ENCODE results near the gene EHMT2. TPM values are rescaled to one million over a fixed set of nuclear protein-coding genes. Genes with fewer than 3 reads are reported as not detected.

The EHMT2 gene
- total and polyA plus RNA-seq, 2 of the 13 experiments (the other 11 are each of a cell fraction or from before 2014, with no cell fraction given): 55.2 to 69.2 TPM

DNA sequence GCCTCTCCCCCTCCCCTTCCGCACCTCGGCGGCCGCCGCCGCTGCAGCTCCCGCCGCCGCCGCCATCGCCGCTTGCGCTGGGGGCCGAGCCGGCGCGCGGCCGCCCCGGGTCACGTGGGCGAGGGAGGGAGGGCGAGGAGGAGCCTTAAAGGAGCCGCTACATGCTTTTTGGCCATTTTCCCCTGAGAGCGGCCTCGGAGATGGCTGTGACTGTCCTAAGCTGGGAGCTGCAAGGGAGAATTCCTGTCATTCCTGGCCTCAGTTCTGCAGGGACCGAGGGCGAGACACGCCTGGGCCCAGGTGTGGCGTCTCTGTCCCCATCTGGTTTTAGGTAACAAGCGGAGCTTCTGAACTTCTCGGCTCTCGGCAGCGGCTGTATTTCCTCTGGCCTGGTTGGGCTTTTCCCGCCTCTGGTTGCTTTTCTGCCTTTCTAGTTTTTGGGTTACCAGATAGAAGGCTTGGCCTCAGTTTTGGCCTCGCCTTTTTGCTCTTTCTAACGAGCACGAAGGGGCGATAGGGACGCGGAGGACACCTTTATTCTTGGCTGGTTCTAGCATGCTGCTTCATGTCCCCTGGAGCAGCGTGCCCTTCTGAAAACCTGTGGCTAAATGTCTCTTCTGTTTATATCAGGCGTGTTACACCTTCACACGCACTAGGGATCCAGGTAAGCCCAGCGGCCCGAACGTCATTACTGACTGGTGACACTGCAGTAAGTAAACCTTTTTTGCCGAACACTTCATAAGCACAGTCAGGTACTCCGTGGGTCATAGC is at the start of gene EHMT2 (continued):
- TF ChIP-seq, protein P1, sequence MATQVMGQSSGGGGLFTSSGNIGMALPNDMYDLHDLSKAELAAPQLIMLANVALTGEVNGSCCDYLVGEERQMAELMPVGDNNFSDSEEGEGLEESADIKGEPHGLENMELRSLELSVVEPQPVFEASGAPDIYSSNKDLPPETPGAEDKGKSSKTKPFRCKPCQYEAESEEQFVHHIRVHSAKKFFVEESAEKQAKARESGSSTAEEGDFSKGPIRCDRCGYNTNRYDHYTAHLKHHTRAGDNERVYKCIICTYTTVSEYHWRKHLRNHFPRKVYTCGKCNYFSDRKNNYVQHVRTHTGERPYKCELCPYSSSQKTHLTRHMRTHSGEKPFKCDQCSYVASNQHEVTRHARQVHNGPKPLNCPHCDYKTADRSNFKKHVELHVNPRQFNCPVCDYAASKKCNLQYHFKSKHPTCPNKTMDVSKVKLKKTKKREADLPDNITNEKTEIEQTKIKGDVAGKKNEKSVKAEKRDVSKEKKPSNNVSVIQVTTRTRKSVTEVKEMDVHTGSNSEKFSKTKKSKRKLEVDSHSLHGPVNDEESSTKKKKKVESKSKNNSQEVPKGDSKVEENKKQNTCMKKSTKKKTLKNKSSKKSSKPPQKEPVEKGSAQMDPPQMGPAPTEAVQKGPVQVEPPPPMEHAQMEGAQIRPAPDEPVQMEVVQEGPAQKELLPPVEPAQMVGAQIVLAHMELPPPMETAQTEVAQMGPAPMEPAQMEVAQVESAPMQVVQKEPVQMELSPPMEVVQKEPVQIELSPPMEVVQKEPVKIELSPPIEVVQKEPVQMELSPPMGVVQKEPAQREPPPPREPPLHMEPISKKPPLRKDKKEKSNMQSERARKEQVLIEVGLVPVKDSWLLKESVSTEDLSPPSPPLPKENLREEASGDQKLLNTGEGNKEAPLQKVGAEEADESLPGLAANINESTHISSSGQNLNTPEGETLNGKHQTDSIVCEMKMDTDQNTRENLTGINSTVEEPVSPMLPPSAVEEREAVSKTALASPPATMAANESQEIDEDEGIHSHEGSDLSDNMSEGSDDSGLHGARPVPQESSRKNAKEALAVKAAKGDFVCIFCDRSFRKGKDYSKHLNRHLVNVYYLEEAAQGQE (IDR thresholded peaks at IDR 0.05; ENCODE audit: borderline replicate concordance in 1 of 2, low read depth in 1 of 2, low read length in 2 of 2): no peak
- TF ChIP-seq CAMTA2 (CRISPR knock-in tag; IDR thresholded peaks at IDR 0.05; ENCODE audit: borderline replicate concordance): no peak
- 0 out of 2 replicates have a peak, but pooled peaks have one; percentile 28 for TF ChIP-seq ZNF329 (CRISPR knock-in tag; IDR thresholded peaks at IDR 0.05; ENCODE audit: low read depth)
- no peak for TF ChIP-seq ZFP41 (CRISPR knock-in tag; IDR thresholded peaks at IDR 0.05; ENCODE audit: borderline replicate concordance)
- no peak for TF ChIP-seq ZNF282 (IDR thresholded peaks at IDR 0.05; ENCODE audit: partially characterized antibody)
- no peak for TF ChIP-seq REL (CRISPR knock-in tag; conservative IDR thresholded peaks at IDR 0.05)
- peak; percentile 49; the same call in 1 of the 2 replicates for TF ChIP-seq PHF20 (CRISPR knock-in tag; IDR thresholded peaks at IDR 0.05)
- TF ChIP-seq SRSF1 (optimal IDR thresholded peaks at IDR 0.05; ENCODE audit: low read depth, low read length): peak; percentile 13
- no peak; the same call in 1 of the 2 replicates for TF ChIP-seq ZSCAN29 (CRISPR knock-in tag; conservative IDR thresholded peaks at IDR 0.05)
- TF ChIP-seq JARID2 (CRISPR knock-in tag; IDR thresholded peaks at IDR 0.05; ENCODE audit: insufficient replicate concordance): no peak
- peak; percentile 72 for TF ChIP-seq BHLHE40 (IDR thresholded peaks at IDR 0.05; ENCODE audit: low read length)
- TF ChIP-seq PRPF4 (IDR thresholded peaks at IDR 0.05; ENCODE audit: low read depth, low read length, poor library complexity, severe bottlenecking): no peak
- TF ChIP-seq SIN3A (IDR thresholded peaks at IDR 0.05; ENCODE audit: borderline replicate concordance, low read depth, low read length): peak; percentile 60; the same call in 1 of the 2 replicates
- TF ChIP-seq, protein P2, sequence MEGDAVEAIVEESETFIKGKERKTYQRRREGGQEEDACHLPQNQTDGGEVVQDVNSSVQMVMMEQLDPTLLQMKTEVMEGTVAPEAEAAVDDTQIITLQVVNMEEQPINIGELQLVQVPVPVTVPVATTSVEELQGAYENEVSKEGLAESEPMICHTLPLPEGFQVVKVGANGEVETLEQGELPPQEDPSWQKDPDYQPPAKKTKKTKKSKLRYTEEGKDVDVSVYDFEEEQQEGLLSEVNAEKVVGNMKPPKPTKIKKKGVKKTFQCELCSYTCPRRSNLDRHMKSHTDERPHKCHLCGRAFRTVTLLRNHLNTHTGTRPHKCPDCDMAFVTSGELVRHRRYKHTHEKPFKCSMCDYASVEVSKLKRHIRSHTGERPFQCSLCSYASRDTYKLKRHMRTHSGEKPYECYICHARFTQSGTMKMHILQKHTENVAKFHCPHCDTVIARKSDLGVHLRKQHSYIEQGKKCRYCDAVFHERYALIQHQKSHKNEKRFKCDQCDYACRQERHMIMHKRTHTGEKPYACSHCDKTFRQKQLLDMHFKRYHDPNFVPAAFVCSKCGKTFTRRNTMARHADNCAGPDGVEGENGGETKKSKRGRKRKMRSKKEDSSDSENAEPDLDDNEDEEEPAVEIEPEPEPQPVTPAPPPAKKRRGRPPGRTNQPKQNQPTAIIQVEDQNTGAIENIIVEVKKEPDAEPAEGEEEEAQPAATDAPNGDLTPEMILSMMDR (CRISPR knock-in tag; IDR thresholded peaks at IDR 0.05): no peak

All from HepG2 (cell line).